ENCODE results near the gene DMWD. TPM values are rescaled to one million over a fixed set of nuclear protein-coding genes. Genes with fewer than 3 reads are reported as not detected.

Gene DMWD
- total RNA-seq, 4 donors from 2014 or later, result 20.0 to 31.0 (median 28.0) TPM

- intact Hi-C loops (cut with DNase I; ENCODE audit: low total_unique reads), result no loop called here
- TF ChIP-seq, protein P1, sequence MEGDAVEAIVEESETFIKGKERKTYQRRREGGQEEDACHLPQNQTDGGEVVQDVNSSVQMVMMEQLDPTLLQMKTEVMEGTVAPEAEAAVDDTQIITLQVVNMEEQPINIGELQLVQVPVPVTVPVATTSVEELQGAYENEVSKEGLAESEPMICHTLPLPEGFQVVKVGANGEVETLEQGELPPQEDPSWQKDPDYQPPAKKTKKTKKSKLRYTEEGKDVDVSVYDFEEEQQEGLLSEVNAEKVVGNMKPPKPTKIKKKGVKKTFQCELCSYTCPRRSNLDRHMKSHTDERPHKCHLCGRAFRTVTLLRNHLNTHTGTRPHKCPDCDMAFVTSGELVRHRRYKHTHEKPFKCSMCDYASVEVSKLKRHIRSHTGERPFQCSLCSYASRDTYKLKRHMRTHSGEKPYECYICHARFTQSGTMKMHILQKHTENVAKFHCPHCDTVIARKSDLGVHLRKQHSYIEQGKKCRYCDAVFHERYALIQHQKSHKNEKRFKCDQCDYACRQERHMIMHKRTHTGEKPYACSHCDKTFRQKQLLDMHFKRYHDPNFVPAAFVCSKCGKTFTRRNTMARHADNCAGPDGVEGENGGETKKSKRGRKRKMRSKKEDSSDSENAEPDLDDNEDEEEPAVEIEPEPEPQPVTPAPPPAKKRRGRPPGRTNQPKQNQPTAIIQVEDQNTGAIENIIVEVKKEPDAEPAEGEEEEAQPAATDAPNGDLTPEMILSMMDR (IDR thresholded peaks at IDR 0.05), result no peak
- no peak for TF ChIP-seq POLR2A (IDR thresholded peaks at IDR 0.05)
- no peak overlapping the region for H3K4me3 ChIP-seq (ENCODE audit: low read depth, poor library complexity, severe bottlenecking)
- 49 to 62% methylated on average over 9 to 12 of the region's 12 CpGs for WGBS, 2 donors
- no peak for DNase-seq (ENCODE audit: low spot score in 2 of 2)
These were observed 21.6 kb upstream of the DMWD start for GRCh38 chr19:45814166-45814780.

DNA sequence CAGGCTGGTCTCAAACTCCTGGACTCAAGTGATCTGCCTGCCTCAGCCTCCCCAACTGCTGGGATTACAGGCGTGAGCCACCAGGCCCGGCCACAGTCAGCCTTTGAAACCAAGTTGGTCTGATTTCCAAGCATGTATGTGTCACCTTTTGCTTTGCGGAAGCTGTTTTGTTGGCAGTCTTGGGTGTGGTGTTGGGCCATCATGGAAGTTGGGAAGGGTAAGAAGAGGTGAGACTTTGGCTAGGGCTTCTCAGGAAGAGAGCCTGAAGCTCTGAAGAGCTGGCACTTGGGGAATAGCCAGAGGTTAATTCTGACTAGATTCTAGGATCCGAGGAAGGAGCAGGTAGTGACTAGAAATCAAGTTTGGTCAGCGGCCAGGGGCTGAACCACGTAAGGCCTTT, 19.7 kb upstream of the DMWD start:
- H3K4me3 ChIP-seq (ENCODE audit: low read depth, poor library complexity, severe bottlenecking), result no peak overlapping the region
- TF ChIP-seq, protein P1 (IDR thresholded peaks at IDR 0.05), result no peak
- no peak for TF ChIP-seq POLR2A (IDR thresholded peaks at IDR 0.05)
- intact Hi-C loops (cut with DNase I; ENCODE audit: low total_unique reads), result no loop called here
- WGBS, 2 donors, result 66 to 72% methylated on average over 6 of the region's 6 CpGs
- no peak for DNase-seq (ENCODE audit: low spot score in 2 of 2)

- intact Hi-C loops (cut with DNase I; ENCODE audit: low total_unique reads), result no loop called here
- no peak overlapping the region for H3K4me3 ChIP-seq (ENCODE audit: low read depth, poor library complexity, severe bottlenecking)
- DNase-seq (ENCODE audit: low spot score in 2 of 2), result no peak
- TF ChIP-seq POLR2A (IDR thresholded peaks at IDR 0.05), result no peak
- TF ChIP-seq, protein P1 (IDR thresholded peaks at IDR 0.05), result no peak
- WGBS, 2 donors, result 39 to 44% methylated on average over 7 of the region's 7 CpGs
These were observed 17.1 kb upstream of the DMWD start for GRCh38 chr19:45809643-45810159.

GRCh38 chr19:45805719-45806118, 13.1 kb upstream of the DMWD start:
- H3K4me3 ChIP-seq (ENCODE audit: low read depth, poor library complexity, severe bottlenecking), result no peak overlapping the region
- no peak for TF ChIP-seq POLR2A (IDR thresholded peaks at IDR 0.05)
- TF ChIP-seq, protein P1 (IDR thresholded peaks at IDR 0.05), result no peak
- intact Hi-C loops (cut with DNase I; ENCODE audit: low total_unique reads), result no loop called here
- DNase-seq (ENCODE audit: low spot score in 2 of 2), result no peak

DNA sequence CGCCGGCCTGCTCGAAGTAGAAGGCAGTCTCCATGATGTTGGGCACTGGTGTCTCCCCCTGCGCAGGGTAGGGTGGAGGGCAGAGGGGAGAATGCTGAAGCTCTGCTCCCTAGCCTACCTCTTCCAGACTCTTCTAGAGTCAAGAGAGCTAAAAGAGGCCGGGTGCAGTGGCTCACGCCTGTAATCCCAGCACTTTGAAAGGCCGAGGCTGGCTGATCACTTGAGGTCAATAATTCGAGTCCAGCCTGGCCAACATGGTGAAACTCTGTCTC, 12.2 kb upstream of the DMWD start:
- no peak for DNase-seq (ENCODE audit: low spot score in 2 of 2)
- H3K4me3 ChIP-seq (ENCODE audit: low read depth, poor library complexity, severe bottlenecking), result no peak overlapping the region
- TF ChIP-seq, protein P1 (IDR thresholded peaks at IDR 0.05), result no peak
- TF ChIP-seq POLR2A (IDR thresholded peaks at IDR 0.05), result no peak
- intact Hi-C loops (cut with DNase I; ENCODE audit: low total_unique reads), result no loop called here
- 87 to 90% methylated on average over 8 of the region's 8 CpGs for WGBS, 2 donors
